ENCODE results near the gene NR1D1.

Gene NR1D1

GRCh38 chr17:40074175-40074512 lies 26.2 kb downstream of the NR1D1 start:
- no peak for DNase-seq

- no peak for DNase-seq
Measured at GRCh38 chr17:40073454-40074174, 26.8 kb downstream of the NR1D1 start.

- DNase-seq = no peak
Measured at GRCh38 chr17:40072735-40073346, 27.5 kb downstream of the NR1D1 start.

- peak; percentile 33 for DNase-seq
Measured at GRCh38 chr17:40072040-40072734, 28.2 kb downstream of the NR1D1 start.

GRCh38 chr17:40071313-40072039 lies 28.9 kb downstream of the NR1D1 start:
- no peak for DNase-seq

GRCh38 chr17:40070709-40071312 lies 29.6 kb downstream of the NR1D1 start:
- DNase-seq = no peak

GRCh38 chr17:40069751-40070708 lies 30.4 kb downstream of the NR1D1 start:
- no peak for DNase-seq

- DNase-seq = peak; percentile 29
Measured at GRCh38 chr17:40068917-40069750, 31.3 kb downstream of the NR1D1 start.

GRCh38 chr17:40068584-40068916 lies 31.8 kb downstream of the NR1D1 start:
- no peak for DNase-seq

- DNase-seq = no peak
Measured at GRCh38 chr17:40068129-40068581, 32.2 kb downstream of the NR1D1 start.

GRCh38 chr17:40067710-40068109 lies 32.7 kb downstream of the NR1D1 start:
- DNase-seq = no peak

- no peak for DNase-seq
Measured at GRCh38 chr17:40065769-40066510, 34.4 kb downstream of the NR1D1 start.

- no peak for DNase-seq
Measured at GRCh38 chr17:40064971-40065768, 35.2 kb downstream of the NR1D1 start.

GRCh38 chr17:40063901-40064531 lies 36.4 kb downstream of the NR1D1 start:
- DNase-seq = no peak

GRCh38 chr17:40063187-40063771 lies 37.1 kb downstream of the NR1D1 start:
- no peak for DNase-seq

- DNase-seq = peak; percentile 20
Measured at GRCh38 chr17:40062329-40063186, 37.8 kb downstream of the NR1D1 start, which contains the start of gene THRA. THRA (plus strand) TSS chr17:40062965; CDS start chr17:40074489, 11,524 bp downstream.

GRCh38 chr17:40061609-40062038 lies 38.8 kb downstream of the NR1D1 start:
- no peak for DNase-seq

Measured in NCI-H526 treated with DMSO at 0.1 percent for 48 hours (cell line).